GM12865 (cell line): Measurements from ENCODE around the gene LHPP.

Experiments used
- DNase-seq: peaks from one replicate; pipeline ENCODE4 v3.0.0; 2010; ENCODE audit warnings: low read depth
- H3K4me3 ChIP-seq: 2 replicates; pipeline ENCODE4 v1.5.1; 2011; ENCODE audit warnings: mild to moderate bottlenecking, low read depth, low read length, control low read depth
- TF ChIP-seq, protein P1 (sequence below): IDR thresholded peaks from 2 replicates; pipeline ENCODE4 v1.5.1; 2011; ENCODE audit warnings: low read length, control low read depth, low read depth, inconsistent platforms; ENCODE audit not compliant: insufficient read depth; ENCODE audit errors: missing control alignments

The LHPP gene

DNA sequence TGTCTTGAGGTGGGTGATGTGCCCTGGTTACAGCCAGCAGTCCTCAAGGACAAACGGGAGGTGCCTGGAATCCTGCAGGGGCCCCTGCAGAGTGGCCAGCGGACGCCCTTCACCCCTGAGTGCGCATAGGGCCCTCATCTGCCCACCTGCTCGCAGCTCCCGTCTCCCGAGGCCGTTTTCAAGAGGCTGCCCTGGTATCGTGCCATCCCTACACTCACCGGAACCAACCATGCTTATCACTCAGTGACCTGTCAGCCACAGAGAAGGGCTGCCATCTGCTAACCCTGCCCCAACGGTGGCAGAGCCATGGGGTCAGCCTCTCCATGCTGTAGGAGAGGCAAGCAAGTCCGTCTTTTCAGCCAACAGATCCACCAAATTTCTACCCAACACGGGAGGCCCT lies 160.5 kb downstream of the LHPP start:
- TF ChIP-seq, protein P1, sequence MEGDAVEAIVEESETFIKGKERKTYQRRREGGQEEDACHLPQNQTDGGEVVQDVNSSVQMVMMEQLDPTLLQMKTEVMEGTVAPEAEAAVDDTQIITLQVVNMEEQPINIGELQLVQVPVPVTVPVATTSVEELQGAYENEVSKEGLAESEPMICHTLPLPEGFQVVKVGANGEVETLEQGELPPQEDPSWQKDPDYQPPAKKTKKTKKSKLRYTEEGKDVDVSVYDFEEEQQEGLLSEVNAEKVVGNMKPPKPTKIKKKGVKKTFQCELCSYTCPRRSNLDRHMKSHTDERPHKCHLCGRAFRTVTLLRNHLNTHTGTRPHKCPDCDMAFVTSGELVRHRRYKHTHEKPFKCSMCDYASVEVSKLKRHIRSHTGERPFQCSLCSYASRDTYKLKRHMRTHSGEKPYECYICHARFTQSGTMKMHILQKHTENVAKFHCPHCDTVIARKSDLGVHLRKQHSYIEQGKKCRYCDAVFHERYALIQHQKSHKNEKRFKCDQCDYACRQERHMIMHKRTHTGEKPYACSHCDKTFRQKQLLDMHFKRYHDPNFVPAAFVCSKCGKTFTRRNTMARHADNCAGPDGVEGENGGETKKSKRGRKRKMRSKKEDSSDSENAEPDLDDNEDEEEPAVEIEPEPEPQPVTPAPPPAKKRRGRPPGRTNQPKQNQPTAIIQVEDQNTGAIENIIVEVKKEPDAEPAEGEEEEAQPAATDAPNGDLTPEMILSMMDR: no peak
- no peak for DNase-seq
- H3K4me3 ChIP-seq: no peak overlapping the region

DNA sequence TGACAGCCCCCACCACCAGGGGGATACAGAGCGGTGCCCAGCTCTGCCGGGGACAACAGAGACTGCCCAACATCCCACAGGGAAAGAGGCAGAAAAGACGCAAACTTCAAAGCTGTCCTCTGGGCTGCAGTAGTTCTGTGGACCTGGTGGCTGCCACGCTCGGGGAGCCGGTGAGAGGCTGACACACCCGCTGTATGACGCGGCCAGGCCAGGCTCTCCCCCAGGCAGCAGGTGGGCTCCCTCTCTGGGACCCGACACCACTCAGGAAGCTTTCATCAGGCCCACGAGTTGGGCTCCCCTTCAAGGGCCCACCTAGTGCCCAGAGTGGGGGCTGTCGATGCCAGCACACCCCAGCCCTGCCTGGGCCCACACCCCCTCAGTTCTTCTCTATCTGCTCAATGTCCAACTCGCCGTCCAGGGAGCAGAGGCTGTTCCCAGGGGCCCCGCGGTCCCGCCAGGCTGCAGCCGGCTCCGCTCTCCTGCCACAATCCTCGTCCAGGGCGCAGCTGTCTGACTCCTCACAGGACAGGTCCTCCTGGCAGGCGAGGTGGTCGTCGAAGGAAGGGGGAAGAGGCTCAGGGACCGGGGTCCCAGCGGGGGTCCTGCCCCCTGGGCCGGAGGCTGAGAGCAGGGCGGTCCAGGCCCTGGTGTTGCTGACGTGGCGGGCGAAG lies 161.4 kb downstream of the LHPP start:
- DNase-seq: no peak
- H3K4me3 ChIP-seq: no peak overlapping the region
- TF ChIP-seq, protein P1: no peak

DNA sequence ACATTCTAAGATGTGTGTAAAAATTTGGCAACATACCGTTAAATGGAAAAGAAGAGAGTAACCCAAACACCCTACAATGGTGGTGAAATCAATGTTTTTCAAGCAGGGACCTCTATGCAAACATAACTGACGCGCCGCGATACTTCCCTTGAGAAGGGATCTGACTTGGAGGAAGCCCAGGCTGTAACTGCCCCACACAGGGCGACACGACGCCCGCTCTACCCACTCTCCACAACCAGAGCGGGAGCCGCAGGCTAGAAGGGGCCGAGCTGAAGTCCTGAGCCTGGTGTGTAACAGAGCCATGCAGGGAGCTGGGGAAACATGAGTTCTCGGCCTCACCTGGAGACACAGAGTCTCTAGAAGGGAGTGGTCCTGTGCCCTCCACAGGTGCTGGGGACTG lies 162.4 kb downstream of the LHPP start:
- no peak overlapping the region for H3K4me3 ChIP-seq
- no peak for DNase-seq
- TF ChIP-seq, protein P1: no peak

DNA sequence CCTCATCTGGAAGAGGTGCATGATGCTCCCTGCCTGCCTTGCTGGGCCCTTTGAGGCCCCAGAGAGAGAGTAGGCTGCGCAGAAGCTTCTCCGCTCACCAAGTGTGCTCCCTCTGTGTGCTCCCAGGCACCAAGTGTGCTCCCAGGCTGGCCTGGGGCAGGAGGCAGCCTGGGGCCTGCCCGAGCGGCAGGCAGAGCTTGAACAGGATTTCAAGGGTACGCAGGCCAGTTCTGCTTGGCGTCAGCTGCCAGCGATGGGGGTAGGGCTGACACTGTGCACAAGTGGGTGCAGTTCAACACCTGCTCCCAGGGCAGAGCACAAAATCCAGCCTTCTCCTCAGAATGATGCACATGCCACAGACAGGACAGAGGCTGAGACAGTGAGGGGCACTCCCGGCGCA lies 162.8 kb downstream of the LHPP start:
- no peak overlapping the region for H3K4me3 ChIP-seq
- TF ChIP-seq, protein P1: no peak
- no peak for DNase-seq

DNA sequence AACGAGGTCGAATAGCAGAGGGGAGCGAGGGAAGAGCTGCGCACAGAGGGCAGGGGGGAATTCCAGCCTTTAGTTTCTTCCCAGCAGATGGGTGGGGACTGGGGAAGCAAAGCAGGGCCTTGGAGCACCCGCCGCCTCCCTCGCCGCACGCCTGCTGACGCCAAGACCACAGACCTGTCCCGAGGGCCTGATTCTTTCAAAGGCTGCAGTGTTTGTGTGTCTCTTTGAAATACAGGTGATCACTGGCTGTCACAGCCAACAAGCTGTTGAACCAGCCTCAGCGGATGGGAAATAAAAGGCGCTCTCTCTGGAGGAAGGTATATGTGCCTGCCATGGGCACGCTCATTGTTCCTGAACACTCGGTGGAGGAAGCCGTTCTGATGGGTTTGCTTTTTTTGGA lies 163.3 kb downstream of the LHPP start:
- TF ChIP-seq, protein P1: no peak
- no peak for DNase-seq
- H3K4me3 ChIP-seq: no peak overlapping the region

DNA sequence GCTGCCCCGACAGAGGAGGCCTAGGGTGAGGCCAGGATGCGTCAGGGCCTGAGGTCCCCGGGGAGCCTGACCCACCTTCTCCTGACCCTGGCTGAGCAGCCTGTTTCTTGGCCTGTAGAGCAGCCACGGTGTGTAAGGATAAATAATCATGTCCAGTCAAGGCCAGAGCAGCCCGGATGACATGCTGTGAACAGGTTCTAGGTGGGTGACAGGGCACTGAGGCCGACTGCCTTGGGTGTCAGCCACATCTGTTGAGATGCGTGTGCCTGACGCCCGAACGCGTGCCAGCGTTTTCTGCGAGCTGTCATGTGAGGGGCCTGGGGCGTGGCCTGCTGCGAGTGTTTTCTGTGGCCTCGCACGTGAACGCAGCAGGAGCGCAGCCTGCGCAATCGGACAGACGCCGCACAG lies 164.2 kb downstream of the LHPP start:
- H3K4me3 ChIP-seq: no peak overlapping the region
- TF ChIP-seq, protein P1: no peak
- DNase-seq: no peak

DNA sequence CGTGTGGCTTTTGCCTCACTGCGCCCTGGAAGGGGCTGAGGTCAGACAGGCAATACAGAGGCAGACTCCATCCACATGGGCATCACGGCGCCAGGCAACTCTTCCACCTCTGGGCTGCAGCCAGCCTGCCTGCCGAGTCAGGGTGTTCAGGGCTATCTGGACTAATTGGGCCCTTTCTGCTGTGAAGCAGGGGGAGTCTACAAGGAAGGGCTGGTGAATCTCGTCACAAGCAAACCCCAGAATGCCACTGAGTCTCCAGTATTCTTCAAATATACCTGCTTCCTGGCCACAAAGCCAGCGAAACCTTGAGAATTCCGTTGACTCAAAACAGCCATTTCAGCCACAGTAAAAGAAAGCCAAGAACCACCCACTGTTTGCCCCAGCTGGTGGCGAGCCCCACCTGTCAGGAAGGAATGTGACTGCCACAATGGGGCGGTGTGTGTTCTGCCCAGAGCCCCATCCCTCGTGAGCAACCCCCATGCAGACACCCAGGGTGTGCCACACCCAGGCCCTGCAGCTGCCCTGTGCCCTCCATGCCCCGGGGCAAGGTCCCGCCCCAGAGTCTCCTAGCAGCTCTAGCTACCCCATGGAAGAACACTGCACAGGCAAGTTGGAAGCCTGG lies 165.2 kb downstream of the LHPP start:
- DNase-seq: peak; percentile 71
- TF ChIP-seq, protein P1: no peak
- H3K4me3 ChIP-seq: no peak overlapping the region
